Measurements from ENCODE around the gene UGT1A1. TPM values are rescaled to one million over a fixed set of nuclear protein-coding genes. Genes with fewer than 3 reads are reported as not detected.

Gene UGT1A1
- total and polyA plus RNA-seq, 2 donors (not counting 3 experiments of a cell fraction or from before 2014, with no cell fraction given): not detected

DNA sequence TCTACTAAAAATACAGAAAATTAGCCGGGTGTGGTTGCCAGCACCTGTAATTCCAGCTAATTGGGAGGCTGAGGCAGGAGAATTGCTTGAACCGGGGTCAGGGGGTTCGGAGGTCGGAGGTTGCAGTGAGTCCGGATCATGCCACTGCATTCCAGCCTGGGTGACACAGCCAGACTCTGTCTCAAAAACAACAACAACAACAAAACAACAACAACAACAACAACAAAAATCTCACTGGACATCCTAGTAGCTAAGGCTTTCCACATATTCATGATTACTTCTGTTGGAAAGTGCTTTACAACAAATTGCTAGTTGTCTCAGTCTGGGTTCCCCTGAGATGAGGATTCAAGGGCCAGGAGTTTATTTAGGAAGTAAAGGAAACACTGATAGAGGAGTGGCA is 13.8 kb downstream of the UGT1A1 start:
- POLR2A ChIA-PET: no interaction called here

DNA sequence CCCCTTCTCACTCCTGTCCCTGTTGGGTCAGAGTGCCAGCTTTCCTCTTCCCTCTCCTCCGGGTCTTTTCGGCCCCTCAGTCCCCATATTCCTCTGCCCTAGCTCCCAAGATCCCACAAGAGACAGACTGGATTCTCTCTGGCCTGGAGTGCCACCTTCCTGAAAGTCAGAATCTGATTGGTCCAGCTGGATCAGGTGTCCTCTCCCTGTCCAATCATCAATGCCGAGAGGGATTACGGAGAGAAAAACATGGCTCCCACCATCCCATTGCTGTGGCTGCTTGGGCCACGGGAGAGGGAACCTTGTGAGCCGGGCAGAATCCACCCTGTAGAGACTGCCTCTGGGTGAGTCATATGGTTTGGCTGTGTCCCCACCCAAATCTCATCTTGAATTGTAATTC is 15.3 kb downstream of the UGT1A1 start:
- H2AFZ ChIP-seq (ENCODE audit: low read depth, low read length): no peak overlapping the region
- no peak for DNase-seq (ENCODE audit: low read depth, low spot score)
- no peak overlapping the region for H3K4me2 ChIP-seq (ENCODE audit: insufficient read depth, low read length)
- intact Hi-C loops (cut with micrococcal nuclease): no loop called here
- H3K27me3 ChIP-seq (ENCODE audit: control insufficient read depth in 2 of 2, insufficient read depth in 2 of 2, low read length in 2 of 2): no peaks in the 10 kb centered on the region
- no peak overlapping the region for H3K4me3 ChIP-seq (replicated peaks in 1 of 3; ENCODE audit: insufficient read depth in 1 of 3, low read depth in 1 of 3, low read length in 3 of 3)
- POLR2A ChIA-PET: no interaction called here
- H3K9me1 ChIP-seq (replicated peaks; ENCODE audit: control insufficient read depth, extremely low read depth, insufficient read depth, low read length): no peaks in the 10 kb centered on the region
- BruUV-seq (replicated peaks): no TSS peak
- H3K27ac ChIP-seq (ENCODE audit: insufficient read depth, low read depth, low read length): no peak overlapping the region
- H3K4me1 ChIP-seq (ENCODE audit: control insufficient read depth, extremely low read depth, insufficient read depth, low read length): no peaks in the 10 kb centered on the region
- H3K36me3 ChIP-seq (ENCODE audit: control insufficient read depth in 2 of 2, extremely low read depth in 1 of 2, insufficient read depth in 2 of 2, low read length in 2 of 2): no peaks in the 10 kb centered on the region
- H3K9me3 ChIP-seq (replicated peaks; ENCODE audit: control insufficient read depth, insufficient read depth, low read length): no peaks in the 10 kb centered on the region
- TF ChIP-seq GATA2 (IDR thresholded peaks at IDR 0.05; ENCODE audit: insufficient read depth, insufficient read length, low read depth, low read length) (no peak), POLR2A (IDR thresholded peaks at IDR 0.05; ENCODE audit: low read depth, low read length) (no peak), FOS (IDR thresholded peaks at IDR 0.05; ENCODE audit: borderline replicate concordance, insufficient read depth, low read length) (no peak), EZH2 (IDR thresholded peaks at IDR 0.05; ENCODE audit: borderline replicate concordance, low read depth, low read length, severe bottlenecking) (no peak), MYC (IDR thresholded peaks at IDR 0.05; ENCODE audit: low read depth, low read length) (no peak), JUN (IDR thresholded peaks at IDR 0.05; ENCODE audit: borderline replicate concordance, insufficient read depth, insufficient read length, low read depth) (no peak), POLR2AphosphoS5 (IDR thresholded peaks at IDR 0.05; ENCODE audit: insufficient read depth, low read depth, low read length) (no peak)
- TF ChIP-seq, protein P1, sequence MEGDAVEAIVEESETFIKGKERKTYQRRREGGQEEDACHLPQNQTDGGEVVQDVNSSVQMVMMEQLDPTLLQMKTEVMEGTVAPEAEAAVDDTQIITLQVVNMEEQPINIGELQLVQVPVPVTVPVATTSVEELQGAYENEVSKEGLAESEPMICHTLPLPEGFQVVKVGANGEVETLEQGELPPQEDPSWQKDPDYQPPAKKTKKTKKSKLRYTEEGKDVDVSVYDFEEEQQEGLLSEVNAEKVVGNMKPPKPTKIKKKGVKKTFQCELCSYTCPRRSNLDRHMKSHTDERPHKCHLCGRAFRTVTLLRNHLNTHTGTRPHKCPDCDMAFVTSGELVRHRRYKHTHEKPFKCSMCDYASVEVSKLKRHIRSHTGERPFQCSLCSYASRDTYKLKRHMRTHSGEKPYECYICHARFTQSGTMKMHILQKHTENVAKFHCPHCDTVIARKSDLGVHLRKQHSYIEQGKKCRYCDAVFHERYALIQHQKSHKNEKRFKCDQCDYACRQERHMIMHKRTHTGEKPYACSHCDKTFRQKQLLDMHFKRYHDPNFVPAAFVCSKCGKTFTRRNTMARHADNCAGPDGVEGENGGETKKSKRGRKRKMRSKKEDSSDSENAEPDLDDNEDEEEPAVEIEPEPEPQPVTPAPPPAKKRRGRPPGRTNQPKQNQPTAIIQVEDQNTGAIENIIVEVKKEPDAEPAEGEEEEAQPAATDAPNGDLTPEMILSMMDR (IDR thresholded peaks at IDR 0.05; ENCODE audit: extremely low read depth in 1 of 2, insufficient read depth in 1 of 2, low read depth in 1 of 2, low read length in 2 of 2): no peak
- TF ChIP-seq, protein P2, sequence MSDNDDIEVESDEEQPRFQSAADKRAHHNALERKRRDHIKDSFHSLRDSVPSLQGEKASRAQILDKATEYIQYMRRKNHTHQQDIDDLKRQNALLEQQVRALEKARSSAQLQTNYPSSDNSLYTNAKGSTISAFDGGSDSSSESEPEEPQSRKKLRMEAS (IDR thresholded peaks at IDR 0.05; ENCODE audit: insufficient read depth, insufficient read length): no peak
- no peak for FAIRE-seq
- dilution Hi-C loops (cut with MboI; ENCODE audit: extremely low pct_ligation_motif_present, low sequenced_read_pairs): no loop called here
- no peaks in the 10 kb centered on the region for H3K79me2 ChIP-seq (ENCODE audit: control insufficient read depth, insufficient read depth, low read length)
- CTCF ChIA-PET: interaction anchor here (0.7 kb wide), 1 partner anchor 1698 kb away, joined by 3 read pairs; no protein-coding TSS in a partner anchor
- no peak overlapping the region for H3K9ac ChIP-seq (replicated peaks; ENCODE audit: extremely low read depth, insufficient read depth, low read length)
- no peaks in the 10 kb centered on the region for H4K20me1 ChIP-seq (replicated peaks; ENCODE audit: control insufficient read depth, extremely low read depth, insufficient read depth, low read length)

More for the DNA sequence above, 13.8 kb downstream of the UGT1A1 start:
- intact Hi-C loops (cut with micrococcal nuclease): loop anchor here (2.0 kb wide), 1 partner anchor 325 kb away; no protein-coding TSS in a partner anchor
- Histone ChIP-seq H3K4me2 (ENCODE audit: insufficient read depth, low read length) (no peak overlapping the region), H3K9ac (replicated peaks; ENCODE audit: extremely low read depth, insufficient read depth, low read length) (no peak overlapping the region), H3K36me3 (ENCODE audit: control insufficient read depth in 2 of 2, extremely low read depth in 1 of 2, insufficient read depth in 2 of 2, low read length in 2 of 2) (no peaks in the 10 kb centered on the region), H3K27me3 (ENCODE audit: control insufficient read depth in 2 of 2, insufficient read depth in 2 of 2, low read length in 2 of 2) (no peaks in the 10 kb centered on the region), H4K20me1 (replicated peaks; ENCODE audit: control insufficient read depth, extremely low read depth, insufficient read depth, low read length) (no peaks in the 10 kb centered on the region), H3K9me1 (replicated peaks; ENCODE audit: control insufficient read depth, extremely low read depth, insufficient read depth, low read length) (no peaks in the 10 kb centered on the region), H3K9me3 (replicated peaks; ENCODE audit: control insufficient read depth, insufficient read depth, low read length) (no peaks in the 10 kb centered on the region), H3K27ac (ENCODE audit: insufficient read depth, low read depth, low read length) (no peak overlapping the region), H3K79me2 (ENCODE audit: control insufficient read depth, insufficient read depth, low read length) (no peaks in the 10 kb centered on the region), H2AFZ (ENCODE audit: low read depth, low read length) (no peak overlapping the region), H3K4me3 (replicated peaks in 1 of 3; ENCODE audit: insufficient read depth in 1 of 3, low read depth in 1 of 3, low read length in 3 of 3) (no peak overlapping the region), H3K4me1 (ENCODE audit: control insufficient read depth, extremely low read depth, insufficient read depth, low read length) (no peaks in the 10 kb centered on the region)
- DNase-seq (ENCODE audit: low read depth, low spot score) (no peak), FAIRE-seq (no peak)
- dilution Hi-C loops (cut with MboI; ENCODE audit: extremely low pct_ligation_motif_present, low sequenced_read_pairs): no loop called here
- CTCF ChIA-PET: no interaction called here
- TF ChIP-seq GATA2 (IDR thresholded peaks at IDR 0.05; ENCODE audit: insufficient read depth, insufficient read length, low read depth, low read length): no peak
- no peak for TF ChIP-seq POLR2AphosphoS5 (IDR thresholded peaks at IDR 0.05; ENCODE audit: insufficient read depth, low read depth, low read length)
- TF ChIP-seq, protein P2 (IDR thresholded peaks at IDR 0.05; ENCODE audit: insufficient read depth, insufficient read length): no peak
- TF ChIP-seq POLR2A (IDR thresholded peaks at IDR 0.05; ENCODE audit: low read depth, low read length): no peak
- TF ChIP-seq FOS (IDR thresholded peaks at IDR 0.05; ENCODE audit: borderline replicate concordance, insufficient read depth, low read length): no peak
- no peak for TF ChIP-seq EZH2 (IDR thresholded peaks at IDR 0.05; ENCODE audit: borderline replicate concordance, low read depth, low read length, severe bottlenecking)
- no peak for TF ChIP-seq JUN (IDR thresholded peaks at IDR 0.05; ENCODE audit: borderline replicate concordance, insufficient read depth, insufficient read length, low read depth)
- TF ChIP-seq MYC (IDR thresholded peaks at IDR 0.05; ENCODE audit: low read depth, low read length): no peak
- BruUV-seq (replicated peaks): no TSS peak

All from endothelial cell of umbilical vein (primary cell).